ENCODE data around the gene TNK2.
"Not testable (repeated sequence)": the region's sequence is repeated elsewhere in the genome, so short reads cannot be mapped to it uniquely, and the experiment has no call there.

Gene TNK2

DNA sequence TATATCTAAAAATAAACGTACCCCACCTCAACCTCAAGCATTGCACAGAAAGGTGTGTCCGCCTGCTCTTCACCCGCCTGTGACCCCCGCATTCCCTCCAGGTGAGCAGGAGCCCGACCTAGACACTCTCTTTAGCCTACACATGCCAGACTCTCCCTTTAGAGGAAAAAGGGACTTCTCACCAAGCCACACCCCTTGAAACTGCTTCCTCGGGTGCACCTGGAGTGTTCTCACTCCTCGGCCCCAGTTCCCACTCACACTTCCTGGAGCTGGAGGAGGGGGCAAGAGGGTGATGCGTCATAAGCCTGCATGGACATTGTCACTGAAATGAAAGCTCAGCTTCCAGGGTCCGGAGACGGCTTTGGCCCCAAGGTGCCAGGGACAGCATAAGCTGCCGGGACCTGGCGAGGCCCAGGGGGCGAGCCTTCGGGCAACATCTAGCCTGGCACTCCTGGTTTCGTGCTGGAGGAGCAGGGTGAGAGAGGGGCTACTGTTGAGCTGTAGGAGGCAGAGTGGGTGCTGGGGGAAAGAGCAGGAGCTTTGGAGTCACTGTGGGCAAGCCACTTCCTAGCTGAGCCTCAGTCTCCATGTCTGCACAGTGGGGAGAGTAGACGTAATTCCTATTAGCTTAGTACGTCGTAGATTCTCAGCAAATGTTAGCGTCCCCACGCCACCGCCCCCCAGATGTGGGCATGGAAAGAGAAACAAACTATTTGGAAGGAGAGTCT, 86.8 kb downstream of the TNK2 start:
- no peak for DNase-seq (ENCODE audit: low spot score)

GRCh38 chr3:195820901-195821300, 87.5 kb downstream of the TNK2 start:
- no peak for DNase-seq (ENCODE audit: low spot score)

- DNase-seq (ENCODE audit: low spot score) = no peak
These were observed 88.2 kb downstream of the TNK2 start for GRCh38 chr3:195820186-195820585.

- DNase-seq (ENCODE audit: low spot score) = no peak
These were observed 90.0 kb downstream of the TNK2 start for GRCh38 chr3:195818301-195818700.

GRCh38 chr3:195817578-195818135, 90.7 kb downstream of the TNK2 start:
- DNase-seq (ENCODE audit: low spot score) = no peak

- DNase-seq (ENCODE audit: low spot score) = not testable (repeated sequence)
These were observed 92.0 kb downstream of the TNK2 start for GRCh38 chr3:195816276-195816913.

- no peak for DNase-seq (ENCODE audit: low spot score)
These were observed 93.1 kb downstream of the TNK2 start for GRCh38 chr3:195815169-195815771.

DNA sequence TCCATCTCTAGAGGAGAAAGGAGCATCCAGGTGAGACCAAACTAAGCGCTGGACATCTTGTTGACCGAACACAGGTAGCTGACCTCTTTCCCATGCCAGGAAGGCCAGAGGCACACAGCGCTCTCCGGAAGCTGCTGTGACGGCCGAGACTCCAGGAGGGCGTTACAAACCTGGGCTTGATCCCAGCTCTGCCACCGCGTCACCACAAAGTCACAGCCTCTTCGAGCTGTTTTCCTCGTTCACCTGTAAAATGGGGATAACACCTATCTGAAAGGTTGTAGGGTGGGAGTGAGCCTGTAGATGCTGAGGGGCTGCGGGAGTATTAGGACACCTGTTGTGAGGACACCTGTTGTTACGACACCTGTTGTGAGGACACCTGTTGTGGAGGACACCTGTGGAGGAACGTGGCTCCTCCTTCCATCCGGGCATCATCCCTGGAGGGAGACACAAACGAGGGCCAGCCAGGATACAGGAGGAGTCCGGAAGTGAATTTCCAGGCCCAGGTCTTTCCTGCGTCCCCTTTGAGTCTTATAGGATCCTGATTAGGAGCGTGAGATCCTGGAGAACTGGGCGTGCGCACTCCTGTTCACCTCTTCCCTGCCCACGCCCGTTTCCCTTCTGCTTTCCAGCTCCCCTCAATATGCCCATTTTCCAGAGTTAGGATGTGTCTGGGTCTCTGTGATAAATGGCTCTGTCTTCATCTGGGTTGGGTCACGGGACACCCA, 94.3 kb downstream of the TNK2 start:
- DNase-seq (ENCODE audit: low spot score) = no peak

Data from hepatic stellate cell (primary cell).